NCI-H524 (cell line): ENCODE results near the gene FBXO10.

Experiments
- DNase-seq, 2 experiments: peaks; one replicate each; lab custom pipeline; 2025; lab: John Stamatoyannopoulos, UW

FBXO10 gene

GRCh38 chr9:37593883-37594448 is 17.8 kb upstream of the FBXO10 start:
- no peak for DNase-seq

DNA sequence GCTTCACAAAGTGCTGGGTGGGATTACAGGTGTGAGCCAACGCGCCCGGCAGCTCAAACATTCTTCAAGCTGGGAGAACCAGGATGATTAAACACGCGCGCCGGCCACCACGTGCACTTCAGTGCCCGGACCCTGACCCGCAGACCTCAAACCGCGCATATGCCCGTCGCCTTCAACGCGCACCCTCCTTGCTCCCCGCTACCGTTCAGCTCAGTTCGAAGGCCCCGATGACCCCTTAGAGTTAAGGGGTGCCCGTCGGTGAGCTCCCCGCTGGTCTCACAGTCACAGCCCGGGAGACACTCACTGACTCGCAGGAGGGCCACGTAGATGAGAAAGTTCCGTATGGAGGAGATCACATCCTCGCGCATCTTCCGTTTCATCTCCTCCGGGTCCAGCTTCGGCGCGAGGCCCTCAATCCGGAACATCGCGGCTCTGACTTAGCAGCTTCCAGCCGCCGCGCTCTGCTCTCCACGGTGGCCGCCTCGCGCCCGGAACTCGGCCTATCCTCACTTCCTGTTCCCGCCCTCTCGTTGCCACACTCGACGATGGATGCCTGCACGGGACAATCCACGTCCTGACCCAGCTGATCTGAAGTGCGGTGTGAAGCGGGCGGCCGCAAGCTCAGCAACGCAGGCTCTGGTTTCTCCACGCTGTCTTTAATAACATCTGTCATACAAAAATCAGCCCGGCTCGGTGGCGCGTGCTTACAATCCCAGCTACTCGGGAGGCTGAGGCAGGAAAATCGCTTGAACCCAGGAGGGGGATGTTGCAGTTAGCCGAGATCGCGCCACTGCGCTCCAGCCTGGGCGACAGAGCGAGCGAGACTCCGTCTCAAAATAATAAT is 16.1 kb upstream of the FBXO10 start, which contains the start of gene TOMM5:
Gene TOMM5 (minus strand): TSS at position 490 of the 844 bp plus-strand sequence. CDS start 65 bp downstream, at position 425.
- DNase-seq = peak; percentile 91 to 93

DNA sequence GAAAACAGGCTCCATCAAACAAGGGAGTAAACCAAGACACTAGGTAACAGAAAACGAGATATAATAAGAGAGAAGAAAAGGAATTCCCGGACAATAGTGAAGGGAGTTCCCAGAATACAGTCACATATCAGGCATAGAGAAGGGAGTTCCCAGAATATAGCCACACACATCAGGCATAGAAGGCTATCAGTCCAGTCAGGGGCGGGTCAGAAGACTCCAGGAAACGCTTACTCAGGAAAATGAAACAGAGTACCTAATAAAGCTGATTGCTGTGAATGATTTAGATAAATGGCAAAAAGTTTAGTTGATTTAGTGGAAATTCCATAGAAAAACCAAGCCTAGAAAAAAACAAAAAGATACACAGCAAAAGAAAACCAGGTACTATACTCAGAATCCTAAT is 11.3 kb upstream of the FBXO10 start:
- no peak for DNase-seq

DNA sequence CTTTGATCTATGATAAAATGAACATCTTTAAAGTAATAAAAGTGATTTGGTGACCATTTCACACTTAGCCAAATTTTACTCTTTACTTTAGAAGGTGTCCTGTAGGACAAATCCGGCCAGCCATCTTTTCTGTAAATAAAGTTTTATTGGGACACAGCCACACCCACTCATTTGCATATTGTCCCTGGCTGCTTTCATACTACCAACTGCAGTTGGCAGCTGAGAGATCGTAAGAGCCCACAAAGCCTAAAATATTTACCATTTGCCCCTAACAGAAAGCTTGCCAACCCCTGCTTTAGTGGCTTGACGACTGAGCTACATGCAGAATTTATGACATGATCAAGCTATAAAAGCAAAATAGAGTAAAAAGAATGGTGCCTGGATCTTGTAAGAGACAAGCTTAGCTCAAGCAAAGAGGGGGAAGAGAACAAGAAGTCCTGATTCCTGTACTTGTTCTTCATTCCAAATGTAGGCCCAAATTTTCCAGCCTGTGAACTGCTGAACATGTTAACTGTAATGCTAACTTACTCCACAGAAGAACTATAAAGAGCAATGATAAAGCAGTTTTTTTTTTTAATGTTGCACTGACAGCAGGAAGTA is 7.4 kb upstream of the FBXO10 start:
- no peak for DNase-seq

DNA sequence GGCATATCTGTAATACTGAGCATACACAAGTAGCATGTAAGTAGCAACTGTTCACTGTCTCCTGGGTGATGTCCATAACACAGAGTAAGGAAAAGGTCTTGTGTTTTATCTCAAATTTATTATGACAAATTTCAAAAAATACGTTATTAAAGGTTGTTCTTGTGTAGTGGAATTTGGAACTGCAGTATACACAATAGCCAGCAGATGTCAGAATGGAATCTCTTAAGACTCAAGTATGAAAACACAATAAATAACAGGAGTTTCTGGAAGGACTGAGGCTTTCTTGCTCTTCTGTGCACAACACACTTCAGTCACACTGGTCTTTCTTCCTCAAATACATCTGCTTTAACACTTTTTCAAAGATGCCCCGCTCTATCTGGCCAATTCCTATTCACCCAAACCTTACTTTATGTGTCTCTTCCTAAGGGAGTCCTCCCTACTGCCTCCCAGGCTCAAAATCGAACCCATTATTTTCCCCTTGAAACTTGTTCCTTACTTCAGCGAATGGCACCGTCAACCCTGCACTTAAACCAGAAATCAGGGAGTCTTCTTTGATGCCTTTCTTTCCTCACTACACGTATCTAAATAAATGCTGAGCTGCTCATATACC is 6.5 kb upstream of the FBXO10 start:
- DNase-seq = peak in 1 of 2 experiments; percentile 65

DNA sequence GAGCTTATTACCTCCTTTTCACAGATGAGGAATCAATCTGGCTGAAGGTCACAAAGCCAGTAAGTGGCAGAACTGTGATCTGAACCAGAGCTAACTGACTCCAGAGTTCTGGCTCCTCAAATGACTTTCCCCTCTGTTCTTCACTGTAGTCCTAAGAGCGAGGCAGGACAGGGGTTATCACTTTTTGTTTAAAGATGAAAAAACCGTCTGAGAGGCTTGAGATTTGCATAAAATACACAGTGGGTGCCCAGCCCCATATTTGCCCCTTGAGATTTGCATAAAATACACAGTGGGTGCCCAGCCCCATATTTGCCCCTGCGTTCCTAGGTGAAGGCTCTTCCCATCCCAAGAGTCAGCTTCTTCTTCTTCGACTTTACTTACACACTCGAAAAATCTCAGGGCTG is 667 bp downstream of the FBXO10 start:
- peak in 1 of 2 experiments; percentile 64 for DNase-seq

GRCh38 chr9:37575001-37575400 is 1.2 kb downstream of the FBXO10 start:
- DNase-seq = peak; percentile 40 to 79

GRCh38 chr9:37574241-37574721 is 1.9 kb downstream of the FBXO10 start:
- DNase-seq = peak in 1 of 2 experiments; percentile 39

GRCh38 chr9:37571282-37571681 is 4.9 kb downstream of the FBXO10 start:
- DNase-seq = peak in 1 of 2 experiments; percentile 66

DNA sequence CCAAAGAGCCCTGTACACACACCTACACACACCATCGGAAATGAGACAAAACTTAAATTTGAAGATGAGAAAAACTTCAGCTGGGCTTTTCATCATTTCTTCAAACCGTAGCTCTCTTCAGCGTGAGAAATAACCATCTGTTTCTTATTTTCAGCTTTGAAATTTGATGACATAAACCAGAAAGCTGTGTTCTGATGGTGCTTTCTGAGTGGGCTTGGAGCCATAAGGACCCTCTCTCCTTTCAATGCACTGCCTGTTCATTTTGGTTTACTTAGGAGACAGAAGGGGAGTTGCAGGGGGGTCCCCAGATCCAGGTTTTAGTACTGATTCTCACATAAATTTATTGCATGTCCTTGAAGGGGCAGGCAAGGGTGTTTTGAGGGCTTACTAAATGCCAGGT is 9.5 kb downstream of the FBXO10 start:
- peak in 1 of 2 experiments; percentile 63 for DNase-seq

GRCh38 chr9:37565661-37566618 is 10.2 kb downstream of the FBXO10 start:
- DNase-seq = no peak

DNA sequence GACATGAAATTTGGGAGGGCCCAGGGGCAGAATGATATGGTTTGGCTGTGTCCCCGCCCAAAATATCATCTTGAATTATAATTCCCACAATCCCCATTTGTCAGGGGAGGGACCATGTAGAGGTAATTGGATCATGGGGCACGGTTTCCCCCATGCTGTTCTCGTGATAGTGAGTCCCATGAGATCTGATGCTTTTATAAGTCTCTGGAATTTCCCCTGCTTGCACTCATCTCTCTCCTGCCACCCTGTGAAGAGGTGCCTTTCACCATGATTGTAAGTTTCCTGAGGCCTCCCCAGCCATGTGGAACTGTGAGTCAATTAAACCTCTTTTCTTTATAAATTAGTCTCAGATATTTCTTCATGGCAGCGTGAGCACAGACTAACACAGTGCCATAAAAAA is 11.3 kb downstream of the FBXO10 start:
- DNase-seq = no peak

DNA sequence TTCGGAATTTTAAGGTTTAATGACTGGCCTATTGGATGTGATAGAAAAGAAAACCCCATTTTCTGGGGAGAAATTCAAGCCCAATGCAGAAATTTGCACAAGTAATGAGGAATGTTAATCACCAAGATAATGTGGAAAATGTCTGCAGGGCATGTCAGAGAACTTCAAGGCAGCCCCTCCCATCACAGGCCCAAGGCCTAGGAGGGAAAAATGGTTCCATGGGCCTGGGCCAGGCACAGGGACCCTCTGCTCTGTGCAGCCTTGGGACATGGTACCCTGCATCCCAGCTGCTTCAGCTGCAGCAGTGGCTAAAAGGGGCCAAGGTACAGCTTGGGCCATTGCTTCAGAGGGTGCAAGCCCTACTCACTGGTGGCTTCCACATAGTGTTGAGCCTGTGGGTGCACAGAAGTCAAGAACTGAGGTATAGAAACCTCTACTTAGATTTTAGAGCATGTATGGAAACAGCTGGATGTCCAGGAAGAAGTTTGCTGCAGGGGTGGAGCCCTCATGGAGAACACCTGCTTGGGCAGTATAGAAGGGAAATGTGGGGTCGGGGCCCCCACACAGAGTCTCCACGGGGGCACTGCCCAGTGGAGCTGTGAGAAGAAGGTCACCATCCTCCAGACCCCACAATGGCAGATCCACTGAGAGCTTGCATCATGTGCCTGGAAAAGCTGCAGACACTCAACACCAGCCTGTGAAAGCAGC is 12.2 kb downstream of the FBXO10 start:
- DNase-seq = no peak

DNA sequence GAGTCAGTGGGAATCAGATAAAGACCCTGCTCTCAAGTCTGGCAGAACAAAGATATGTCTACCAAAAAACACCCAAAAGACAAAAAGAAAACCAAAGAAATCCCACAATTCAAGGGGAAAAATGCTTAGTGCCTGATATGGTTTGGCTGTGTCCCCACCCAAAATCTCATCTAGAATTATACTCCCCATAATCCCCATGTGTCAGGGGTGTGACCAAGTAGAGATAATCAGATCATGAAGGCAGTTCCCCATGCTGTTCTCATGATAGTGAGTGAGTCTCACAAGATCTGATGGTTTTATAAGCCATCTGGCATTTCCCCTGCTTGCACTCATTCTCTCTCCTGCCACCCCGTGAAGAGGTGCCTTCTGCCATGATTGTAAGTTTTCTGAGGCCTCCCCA is 13.4 kb downstream of the FBXO10 start:
- peak; percentile 67 to 89 for DNase-seq

DNA sequence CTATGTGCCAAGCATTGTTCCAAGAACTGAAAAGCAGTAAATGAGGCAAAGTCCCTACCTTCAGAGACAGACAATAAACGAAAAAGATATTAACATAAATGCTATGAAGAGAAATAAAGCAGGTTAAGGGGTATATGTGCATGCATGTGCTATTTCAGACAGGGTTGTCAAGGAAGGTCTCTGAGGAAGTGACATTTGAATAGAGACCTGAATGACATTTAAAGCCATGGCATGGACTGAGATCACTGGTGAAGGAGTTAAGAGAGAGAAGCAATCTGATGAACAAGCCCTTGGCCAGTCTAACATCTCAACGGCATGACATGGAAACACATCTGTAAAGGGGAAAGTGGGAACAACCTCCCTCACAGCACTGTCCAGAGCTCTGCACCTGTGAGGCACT is 14.5 kb downstream of the FBXO10 start:
- no peak for DNase-seq

- DNase-seq = no peak
Measured at GRCh38 chr9:37559855-37560592, 16.2 kb downstream of the FBXO10 start.

DNA sequence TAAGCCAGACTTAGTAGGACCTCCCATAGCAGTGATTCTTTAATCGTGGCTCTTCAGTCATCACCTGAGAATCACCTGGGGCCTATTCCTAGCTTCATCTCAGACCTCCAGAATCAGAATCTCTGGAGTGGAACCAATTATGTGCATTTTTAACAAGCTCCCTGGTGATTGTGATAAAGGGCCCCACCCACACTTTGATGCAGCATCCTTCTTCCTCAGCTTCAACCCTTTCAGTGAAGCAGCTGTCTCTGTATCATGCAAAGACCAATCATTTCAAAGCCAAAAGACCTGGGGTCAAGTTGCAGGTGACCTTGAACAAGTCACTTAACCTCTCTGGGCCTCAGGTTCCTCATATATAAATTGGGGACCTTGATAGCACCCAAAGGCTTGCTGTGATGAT is 17.1 kb downstream of the FBXO10 start:
- no peak for DNase-seq

DNA sequence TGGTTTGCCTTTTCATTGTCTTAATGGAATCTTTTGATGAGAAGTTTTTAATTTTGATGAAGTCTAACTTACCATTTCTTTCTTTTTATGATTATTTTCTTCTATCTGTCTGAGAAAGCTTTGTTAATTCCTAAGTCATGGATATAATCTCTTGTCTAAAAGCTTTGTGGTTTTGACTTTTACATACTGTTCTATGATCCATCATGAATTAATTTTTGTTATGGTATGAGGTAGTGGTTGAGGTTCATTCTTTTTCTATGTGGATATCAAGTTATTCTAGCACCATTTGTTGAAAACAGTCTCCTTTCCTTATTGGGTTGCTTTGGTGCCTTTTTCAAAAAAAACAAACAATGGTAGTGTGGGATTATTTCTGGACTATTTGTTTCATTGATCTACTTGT is 20.4 kb downstream of the FBXO10 start:
- no peak for DNase-seq

DNA sequence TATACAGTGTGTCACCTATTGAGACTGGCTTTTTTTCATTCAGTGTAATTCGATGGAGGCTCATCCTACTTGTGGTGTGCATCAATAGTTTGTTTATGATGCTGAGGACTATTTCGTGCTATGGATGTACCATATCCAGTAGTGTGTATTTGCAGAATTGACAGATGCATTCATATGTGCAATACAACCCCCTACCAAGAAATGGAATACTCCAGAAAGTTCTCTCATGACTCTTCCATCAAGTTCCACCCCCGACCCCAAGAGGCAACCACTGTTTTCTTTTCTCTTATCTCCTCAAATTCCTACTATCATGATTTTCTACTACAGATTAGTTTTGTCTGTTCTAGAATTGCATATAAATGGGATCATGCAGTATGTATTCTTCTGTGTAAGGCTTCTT is 21.9 kb downstream of the FBXO10 start:
- no peak for DNase-seq

DNA sequence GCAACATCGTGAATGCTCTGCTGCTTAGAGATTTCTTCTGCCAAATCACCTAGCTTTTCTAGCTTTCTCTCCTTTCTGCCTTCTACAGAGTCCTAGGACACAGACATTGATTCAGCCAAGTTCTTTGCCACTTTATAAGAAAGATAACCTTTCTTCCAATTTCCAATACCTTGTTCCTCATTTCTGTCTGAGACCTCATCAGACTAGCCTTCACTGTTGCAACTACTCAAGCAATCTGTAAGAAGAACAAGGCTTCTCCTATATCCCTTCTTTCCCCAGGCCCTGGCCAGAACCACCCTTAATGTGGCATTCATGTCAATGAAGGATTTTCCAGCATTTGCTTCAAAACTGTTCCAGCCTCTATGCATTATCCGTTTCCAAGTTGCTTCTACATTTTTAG is 24.3 kb downstream of the FBXO10 start:
- no peak for DNase-seq
